Measurements from ENCODE around the gene HACD2.

HACD2 gene

DNA sequence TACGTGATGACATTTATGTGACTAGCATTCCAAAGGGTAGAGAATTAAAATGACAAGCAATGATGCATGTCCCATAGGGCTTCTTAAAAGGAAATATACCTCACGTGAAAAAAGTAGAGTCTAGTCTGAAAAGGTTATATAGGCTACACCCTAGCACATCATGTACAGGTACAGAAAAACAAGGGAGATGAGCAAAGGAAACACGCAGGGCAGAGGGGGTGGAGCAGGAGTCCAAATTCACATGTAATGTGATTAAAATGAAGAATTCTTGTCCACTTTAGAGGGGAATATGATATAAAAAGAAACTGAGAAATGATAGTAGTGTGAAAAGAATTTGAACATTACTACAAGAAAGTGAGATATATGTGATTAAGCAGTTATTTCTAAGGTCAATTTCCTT, 59.4 kb downstream of the HACD2 start:
- TF ChIP-seq CTCF (IDR thresholded peaks at IDR 0.05; ENCODE audit: low read depth, low read length, missing control alignments), result no peak
- in situ Hi-C loops (cut with HindIII; ENCODE audit: low sequenced_read_pairs), result no loop called here
- no peak overlapping the region for H3K4me3 ChIP-seq (ENCODE audit: low read depth, low read length)
- DNase-seq (ENCODE audit: low read depth), result no peak

GRCh38 chr3:123524981-123525380, 59.9 kb downstream of the HACD2 start:
- TF ChIP-seq CTCF (IDR thresholded peaks at IDR 0.05; ENCODE audit: low read depth, low read length, missing control alignments), result no peak
- in situ Hi-C loops (cut with HindIII; ENCODE audit: low sequenced_read_pairs), result no loop called here
- no peak overlapping the region for H3K4me3 ChIP-seq (ENCODE audit: low read depth, low read length)
- DNase-seq (ENCODE audit: low read depth), result no peak

GRCh38 chr3:123523023-123523412, 61.8 kb downstream of the HACD2 start:
- TF ChIP-seq CTCF (IDR thresholded peaks at IDR 0.05; ENCODE audit: low read depth, low read length, missing control alignments), result no peak
- H3K4me3 ChIP-seq (ENCODE audit: low read depth, low read length), result no peak overlapping the region
- DNase-seq (ENCODE audit: low read depth), result no peak
- in situ Hi-C loops (cut with HindIII; ENCODE audit: low sequenced_read_pairs), result no loop called here

GRCh38 chr3:123522320-123523022, 62.4 kb downstream of the HACD2 start:
- in situ Hi-C loops (cut with HindIII; ENCODE audit: low sequenced_read_pairs), result no loop called here
- TF ChIP-seq CTCF (IDR thresholded peaks at IDR 0.05; ENCODE audit: low read depth, low read length, missing control alignments), result no peak
- no peak overlapping the region for H3K4me3 ChIP-seq (ENCODE audit: low read depth, low read length)
- no peak for DNase-seq (ENCODE audit: low read depth)

DNA sequence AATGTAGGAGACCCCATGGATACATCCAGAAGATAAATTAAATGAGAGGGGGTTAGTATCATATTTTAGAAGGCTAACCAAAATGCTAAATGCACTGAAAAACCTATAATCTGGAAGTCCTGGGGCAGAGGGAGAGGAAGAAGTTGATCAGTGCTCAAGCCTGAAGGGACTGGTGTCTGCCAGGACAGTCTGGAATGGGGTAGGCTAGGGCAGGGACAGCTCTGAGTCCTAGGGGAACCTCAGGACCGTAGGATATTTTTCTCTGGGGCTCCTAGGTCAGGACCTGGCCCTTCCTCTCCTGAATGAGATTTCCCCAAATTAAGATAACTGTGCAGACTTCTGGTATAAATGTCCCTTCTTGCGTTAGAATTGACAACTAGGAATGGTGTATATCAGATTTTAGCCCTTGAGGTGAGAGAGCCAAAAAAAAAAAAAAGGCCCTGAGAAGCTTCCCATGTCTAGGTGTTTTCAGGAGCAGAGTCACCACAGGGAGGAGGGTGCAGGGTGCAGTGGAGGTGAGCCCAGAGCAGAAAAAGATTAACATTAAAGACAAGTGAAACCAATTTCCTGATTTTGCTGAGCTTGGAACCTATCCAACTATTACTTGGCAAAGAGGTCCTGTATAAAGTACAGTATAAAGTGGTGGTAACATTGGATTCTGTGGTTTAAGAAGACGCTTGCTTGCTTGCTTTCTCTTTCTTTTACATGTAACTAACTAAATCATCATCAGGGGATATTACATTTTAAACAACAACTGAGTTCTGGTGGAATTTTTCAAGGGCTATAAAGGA, 63.5 kb downstream of the HACD2 start:
- peak; percentile 63 for DNase-seq (ENCODE audit: low read depth)
- no peak for TF ChIP-seq CTCF (IDR thresholded peaks at IDR 0.05; ENCODE audit: low read depth, low read length, missing control alignments)
- in situ Hi-C loops (cut with HindIII; ENCODE audit: low sequenced_read_pairs), result no loop called here
- no peak overlapping the region for H3K4me3 ChIP-seq (ENCODE audit: low read depth, low read length)

- DNase-seq (ENCODE audit: low read depth), result no peak
- in situ Hi-C loops (cut with HindIII; ENCODE audit: low sequenced_read_pairs), result no loop called here
- no peak overlapping the region for H3K4me3 ChIP-seq (ENCODE audit: low read depth, low read length)
- no peak for TF ChIP-seq CTCF (IDR thresholded peaks at IDR 0.05; ENCODE audit: low read depth, low read length, missing control alignments)
These were observed 64.2 kb downstream of the HACD2 start for GRCh38 chr3:123520656-123521055.

All from astrocyte of the cerebellum (primary cell).